ENCODE measurements around the gene ADGB. TPM values are rescaled to one million over a fixed set of nuclear protein-coding genes. Genes with fewer than 3 reads are reported as not detected.

Gene ADGB
- total RNA-seq, 4 donors from 2014 or later, result not detected

- H3K27ac ChIP-seq (replicated peaks in 1 of 4), result no peak overlapping the region
- no peaks in the 10 kb centered on the region for H3K27me3 ChIP-seq
- WGBS, result 70% methylated on average over 1 of the region's 1 CpG
- no peaks in the 10 kb centered on the region for H3K9me3 ChIP-seq
- intact Hi-C loops (cut with DNase I), result loop anchor here (5.0 to 10.0 kb wide), 2 partner anchors 369 to 431 kb away; no protein-coding TSS in a partner anchor
- peaks cover 3 to 20% (median 10%) of the 10 kb centered on the region in 4 donors for H3K4me1 ChIP-seq
- no peaks in the 10 kb centered on the region for H3K36me3 ChIP-seq
- TF ChIP-seq POLR2AphosphoS5 (IDR thresholded peaks at IDR 0.05) (no peak), POLR2A (IDR thresholded peaks at IDR 0.05; ENCODE audit: low read depth) (no peak), EP300 (IDR thresholded peaks at IDR 0.05) (no peak)
- TF ChIP-seq, protein P1, sequence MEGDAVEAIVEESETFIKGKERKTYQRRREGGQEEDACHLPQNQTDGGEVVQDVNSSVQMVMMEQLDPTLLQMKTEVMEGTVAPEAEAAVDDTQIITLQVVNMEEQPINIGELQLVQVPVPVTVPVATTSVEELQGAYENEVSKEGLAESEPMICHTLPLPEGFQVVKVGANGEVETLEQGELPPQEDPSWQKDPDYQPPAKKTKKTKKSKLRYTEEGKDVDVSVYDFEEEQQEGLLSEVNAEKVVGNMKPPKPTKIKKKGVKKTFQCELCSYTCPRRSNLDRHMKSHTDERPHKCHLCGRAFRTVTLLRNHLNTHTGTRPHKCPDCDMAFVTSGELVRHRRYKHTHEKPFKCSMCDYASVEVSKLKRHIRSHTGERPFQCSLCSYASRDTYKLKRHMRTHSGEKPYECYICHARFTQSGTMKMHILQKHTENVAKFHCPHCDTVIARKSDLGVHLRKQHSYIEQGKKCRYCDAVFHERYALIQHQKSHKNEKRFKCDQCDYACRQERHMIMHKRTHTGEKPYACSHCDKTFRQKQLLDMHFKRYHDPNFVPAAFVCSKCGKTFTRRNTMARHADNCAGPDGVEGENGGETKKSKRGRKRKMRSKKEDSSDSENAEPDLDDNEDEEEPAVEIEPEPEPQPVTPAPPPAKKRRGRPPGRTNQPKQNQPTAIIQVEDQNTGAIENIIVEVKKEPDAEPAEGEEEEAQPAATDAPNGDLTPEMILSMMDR (IDR thresholded peaks at IDR 0.05), result no peak
- no peak overlapping the region for H3K4me3 ChIP-seq
- no peak for DNase-seq (ENCODE audit: extremely low spot score)
Observed at GRCh38 chr6:146855889-146856288, 257.1 kb downstream of the ADGB start.

DNA sequence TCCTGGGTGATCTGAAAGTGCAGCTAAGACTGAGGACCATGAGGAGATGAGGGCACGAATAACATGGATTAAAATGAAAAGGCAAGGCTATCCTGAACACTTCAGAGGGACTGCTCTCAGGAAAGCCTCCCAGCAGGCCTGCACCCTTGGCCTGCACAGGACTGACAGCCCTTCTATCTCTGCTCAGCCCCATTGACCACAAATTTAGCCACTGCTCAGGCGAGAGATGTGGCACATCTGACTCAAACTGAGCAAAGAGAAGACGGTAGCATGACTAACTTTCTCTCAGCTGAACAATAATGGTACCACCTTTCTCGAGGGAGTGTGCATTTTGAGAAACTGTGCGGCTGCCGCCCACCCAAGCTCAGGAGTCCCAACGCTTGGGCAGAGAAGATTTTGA, 257.5 kb downstream of the ADGB start:
- Histone ChIP-seq H3K4me1 (peaks cover 3 to 21% (median 10%) of the 10 kb centered on the region in 4 donors), H3K27ac (replicated peaks in 1 of 4) (no peak overlapping the region), H3K4me3 (no peak overlapping the region), H3K9me3 (no peaks in the 10 kb centered on the region), H3K27me3 (no peaks in the 10 kb centered on the region), H3K36me3 (no peaks in the 10 kb centered on the region)
- DNase-seq (ENCODE audit: extremely low spot score), result no peak
- TF ChIP-seq, protein P1 (IDR thresholded peaks at IDR 0.05), result no peak
- TF ChIP-seq POLR2A (IDR thresholded peaks at IDR 0.05; ENCODE audit: low read depth) (no peak), EP300 (IDR thresholded peaks at IDR 0.05) (no peak), POLR2AphosphoS5 (IDR thresholded peaks at IDR 0.05) (no peak)
- 90% methylated on average over 7 of the region's 7 CpGs for WGBS
- intact Hi-C loops (cut with DNase I), result loop anchor here (5.0 to 10.0 kb wide), 2 partner anchors 369 to 431 kb away; no protein-coding TSS in a partner anchor

GRCh38 chr6:146857180-146857979, 258.6 kb downstream of the ADGB start:
- Histone ChIP-seq H3K4me3 (peak overlapping the region; percentile 34 to 56 (median 48)), H3K27me3 (no peaks in the 10 kb centered on the region), H3K4me1 (peaks cover 3 to 21% (median 10%) of the 10 kb centered on the region in 4 donors), H3K36me3 (no peaks in the 10 kb centered on the region), H3K27ac (replicated peaks in 1 of 4) (peak overlapping the region; percentile 55 to 67 (median 62)), H3K9me3 (no peaks in the 10 kb centered on the region)
- 23% methylated on average over 24 of the region's 27 CpGs for WGBS
- DNase-seq (ENCODE audit: extremely low spot score), result peak; percentile 95
- intact Hi-C loops (cut with DNase I), result loop anchor here (5.0 to 10.0 kb wide), 2 partner anchors 367 to 430 kb away; no protein-coding TSS in a partner anchor
- TF ChIP-seq, protein P1 (IDR thresholded peaks at IDR 0.05), result peak; percentile 96 to 99 (median 98)
- no peak for TF ChIP-seq POLR2A (IDR thresholded peaks at IDR 0.05; ENCODE audit: low read depth)
- peak; percentile 38 to 72 for TF ChIP-seq POLR2AphosphoS5 (IDR thresholded peaks at IDR 0.05)

GRCh38 chr6:146857980-146858347, 259.2 kb downstream of the ADGB start:
- intact Hi-C loops (cut with DNase I), result loop anchor here (5.0 to 10.0 kb wide), 2 partner anchors 367 to 429 kb away; no protein-coding TSS in a partner anchor
- Histone ChIP-seq H3K9me3 (no peaks in the 10 kb centered on the region), H3K27me3 (no peaks in the 10 kb centered on the region), H3K4me1 (peaks cover 3 to 21% (median 10%) of the 10 kb centered on the region in 4 donors), H3K27ac (replicated peaks in 1 of 4) (peak overlapping the region; percentile 55 to 67 (median 62)), H3K36me3 (no peaks in the 10 kb centered on the region), H3K4me3 (peak overlapping the region; percentile 34 to 56 (median 48))
- no peak for DNase-seq (ENCODE audit: extremely low spot score)
- TF ChIP-seq POLR2A (IDR thresholded peaks at IDR 0.05; ENCODE audit: low read depth) (no peak), POLR2AphosphoS5 (IDR thresholded peaks at IDR 0.05) (no peak), EP300 (IDR thresholded peaks at IDR 0.05) (no peak)
- TF ChIP-seq, protein P1 (IDR thresholded peaks at IDR 0.05), result no peak
- 62% methylated on average over 5 of the region's 5 CpGs for WGBS
